ENCODE data around the gene CHAMP1. TPM values are rescaled to one million over a fixed set of nuclear protein-coding genes. Genes with fewer than 3 reads are reported as not detected.

CHAMP1 gene
- total RNA-seq, 4 donors from 2014 or later: 10.0 to 26.8 (median 16.3) TPM

- H3K36me3 ChIP-seq: peaks cover 35 to 89% (median 74%) of the 10 kb centered on the region in 4 donors
- H3K27ac ChIP-seq (replicated peaks in 1 of 4): no peak overlapping the region
- H3K27me3 ChIP-seq: no peaks in the 10 kb centered on the region
- no peaks in the 10 kb centered on the region for H3K9me3 ChIP-seq
- WGBS: 93% methylated on average over 11 of the region's 11 CpGs
- intact Hi-C loops (cut with DNase I): no loop called here
- H3K4me3 ChIP-seq: no peak overlapping the region
- TF ChIP-seq CTCF (IDR thresholded peaks at IDR 0.05) (no peak), EP300 (IDR thresholded peaks at IDR 0.05) (no peak), POLR2AphosphoS5 (IDR thresholded peaks at IDR 0.05) (no peak), POLR2A (IDR thresholded peaks at IDR 0.05; ENCODE audit: low read depth) (no peak)
- no peaks in the 10 kb centered on the region for H3K4me1 ChIP-seq
- DNase-seq (ENCODE audit: extremely low spot score): no peak
Measured at GRCh38 chr13:114303700-114304327, 10.5 kb upstream of the CHAMP1 start.

- 94% methylated on average over 13 of the region's 13 CpGs for WGBS
- DNase-seq (ENCODE audit: extremely low spot score): no peak
- Histone ChIP-seq H3K4me1 (no peaks in the 10 kb centered on the region), H3K27ac (replicated peaks in 1 of 4) (no peak overlapping the region), H3K4me3 (no peak overlapping the region), H3K27me3 (no peaks in the 10 kb centered on the region), H3K9me3 (no peaks in the 10 kb centered on the region), H3K36me3 (peaks cover 29 to 82% (median 67%) of the 10 kb centered on the region in 4 donors)
- intact Hi-C loops (cut with DNase I): no loop called here
- no peak for TF ChIP-seq CTCF (IDR thresholded peaks at IDR 0.05)
- no peak for TF ChIP-seq EP300 (IDR thresholded peaks at IDR 0.05)
- no peak for TF ChIP-seq POLR2AphosphoS5 (IDR thresholded peaks at IDR 0.05)
- TF ChIP-seq POLR2A (IDR thresholded peaks at IDR 0.05; ENCODE audit: low read depth): no peak
Measured at GRCh38 chr13:114304346-114305034, 9.8 kb upstream of the CHAMP1 start.

- Histone ChIP-seq H3K4me1 (peaks cover 6 to 8% (median 7%) of the 10 kb centered on the region in 4 donors), H3K27me3 (no peaks in the 10 kb centered on the region), H3K27ac (replicated peaks in 1 of 4) (no peak overlapping the region), H3K9me3 (no peaks in the 10 kb centered on the region), H3K4me3 (no peak overlapping the region), H3K36me3 (peaks cover 10 to 36% (median 28%) of the 10 kb centered on the region in 4 donors)
- TF ChIP-seq CTCF (IDR thresholded peaks at IDR 0.05) (no peak), POLR2AphosphoS5 (IDR thresholded peaks at IDR 0.05) (no peak), POLR2A (IDR thresholded peaks at IDR 0.05; ENCODE audit: low read depth) (no peak), EP300 (IDR thresholded peaks at IDR 0.05) (no peak)
- intact Hi-C loops (cut with DNase I): no loop called here
- WGBS: 92% methylated on average over 2 of the region's 2 CpGs
- no peak for DNase-seq (ENCODE audit: extremely low spot score)
Measured at GRCh38 chr13:114309086-114309485, 5.2 kb upstream of the CHAMP1 start.

GRCh38 chr13:114309806-114310410 is 4.4 kb upstream of the CHAMP1 start:
- Histone ChIP-seq H3K36me3 (peaks cover 10 to 28% (median 20%) of the 10 kb centered on the region in 4 donors), H3K4me1 (peaks cover 6 to 8% (median 7%) of the 10 kb centered on the region in 4 donors), H3K27ac (replicated peaks in 1 of 4) (no peak overlapping the region), H3K9me3 (no peaks in the 10 kb centered on the region), H3K27me3 (no peaks in the 10 kb centered on the region), H3K4me3 (no peak overlapping the region)
- intact Hi-C loops (cut with DNase I): no loop called here
- TF ChIP-seq EP300 (IDR thresholded peaks at IDR 0.05): no peak
- no peak for TF ChIP-seq POLR2A (IDR thresholded peaks at IDR 0.05; ENCODE audit: low read depth)
- TF ChIP-seq POLR2AphosphoS5 (IDR thresholded peaks at IDR 0.05): no peak
- no peak for TF ChIP-seq CTCF (IDR thresholded peaks at IDR 0.05)
- WGBS: 100% methylated on average over 4 of the region's 6 CpGs
- DNase-seq (ENCODE audit: extremely low spot score): no peak

All from esophagus muscularis mucosa (tissue), 4 donors.